GM21717 (cell line): ENCODE measurements around the gene AMY2B.
"Not testable (repeated sequence)": the region's sequence is repeated elsewhere in the genome, so short reads cannot be mapped to it uniquely, and the experiment has no call there.

Experiments used
- ATAC-seq: cut with Tn5 transposase; IDR thresholded peaks from one replicate; pipeline ENCODE4 v1.9.1; 2021; ENCODE audit warnings: mild to moderate bottlenecking, moderate library complexity; ENCODE audit not compliant: unreplicated experiment

The AMY2B gene

GRCh38 chr1:103616994-103617477 is 45.6 kb downstream of the AMY2B start, which contains the start of gene AMY2A:
TSS of gene AMY2A (plus strand) at chr1:103617427. CDS start at chr1:103617441, 14 bp downstream.
- not testable (repeated sequence) for ATAC-seq

- not testable (repeated sequence) for ATAC-seq
These were observed 56.0 kb downstream of the AMY2B start for GRCh38 chr1:103627436-103627835.
